ENCODE results near the gene F8A1.
"Not testable (repeated sequence)": the region's sequence is repeated elsewhere in the genome, so short reads cannot be mapped to it uniquely, and the experiment has no call there.

F8A1 gene

DNA sequence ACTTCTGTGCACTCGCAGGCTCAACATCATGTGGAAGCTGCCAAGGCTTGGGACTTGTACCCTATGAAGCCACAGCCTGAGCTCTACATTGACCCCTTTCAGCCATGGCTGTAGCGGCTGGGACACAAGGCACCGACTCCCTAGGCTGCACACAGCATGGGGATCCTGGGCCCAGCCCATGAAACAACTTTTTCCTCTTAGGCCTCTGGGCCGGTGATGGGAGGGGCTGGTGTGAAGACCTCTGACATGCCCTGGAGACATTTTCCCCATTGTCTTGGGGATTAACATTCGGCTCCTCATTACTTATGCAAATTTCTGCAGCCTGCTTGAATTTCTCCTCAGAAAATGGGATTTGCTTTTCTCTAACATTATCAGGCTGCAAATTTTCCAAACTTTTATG is 38.6 kb downstream of the F8A1 start:
- DNase-seq; in situ Hi-C loops (cut with HindIII; ENCODE audit: low pct_ligation_motif_present, low pct_unique_long_range_greater_than_20kb, low sequenced_read_pairs): not testable (repeated sequence)

Measured in ACHN (cell line).